ENCODE results near the gene SS18L1.

- TF ChIP-seq CTCF (IDR thresholded peaks at IDR 0.05) (no peak), POLR2AphosphoS5 (IDR thresholded peaks at IDR 0.05; ENCODE audit: low read depth, low read length) (no peak), SIN3A (IDR thresholded peaks at IDR 0.05; ENCODE audit: borderline replicate concordance, insufficient read depth, low read depth, low read length) (no peak), TCF7L2 (IDR thresholded peaks at IDR 0.05; ENCODE audit: low read depth, low read length) (no peak)
Observed at GRCh38 chr20:62172666-62173065, 29.1 kb downstream of the SS18L1 start.

Data from Panc1 (cell line).